T-helper 9 cell (primary cell): ENCODE measurements around the gene ATG7.
"Not testable (repeated sequence)": the region's sequence is repeated elsewhere in the genome, so short reads cannot be mapped to it uniquely, and the experiment has no call there.

Experiments
- DNase-seq: peaks from one replicate; pipeline ENCODE4 v3.0.0-alpha.2; 2020

ATG7 gene

GRCh38 chr3:11558918-11559815 is 287.0 kb downstream of the ATG7 start:
- no peak for DNase-seq

DNA sequence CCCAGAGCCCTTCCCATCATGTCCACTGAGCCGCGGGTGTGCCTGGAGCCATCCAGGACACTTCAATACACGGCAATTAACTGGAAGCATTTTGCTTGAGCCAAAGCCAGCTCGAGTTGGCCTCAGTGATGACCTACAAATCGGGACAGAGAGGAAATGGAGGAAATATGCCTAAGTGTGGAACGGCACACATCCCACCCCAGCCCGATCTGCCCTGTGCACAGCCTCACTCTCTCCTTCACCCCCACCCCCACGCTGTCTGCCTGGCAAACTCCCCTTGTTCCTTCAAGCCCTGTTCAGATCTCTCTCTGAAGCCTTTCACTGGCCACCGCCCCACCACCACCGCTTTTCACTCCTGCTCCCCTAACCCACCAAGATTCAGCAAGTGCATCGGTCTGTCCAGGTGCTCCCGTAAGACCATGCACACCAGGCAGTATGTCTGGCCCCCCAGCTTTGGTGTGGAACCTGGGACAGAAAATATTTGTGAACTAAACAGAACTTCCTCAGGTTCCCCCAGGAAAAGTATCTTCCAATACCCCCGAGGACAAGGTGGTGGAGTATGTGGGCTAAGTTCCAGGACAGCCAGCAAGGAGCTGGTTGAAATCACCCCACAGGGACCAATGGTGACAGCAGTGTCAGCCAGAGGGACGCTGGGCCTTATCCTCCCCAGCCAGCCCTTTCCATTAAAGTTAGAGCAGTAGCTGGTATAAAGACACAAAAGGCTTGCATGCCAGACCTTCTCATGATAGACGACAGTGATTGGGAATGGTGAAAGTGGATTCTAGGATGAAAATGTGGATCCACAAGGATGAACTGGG is 287.8 kb downstream of the ATG7 start:
- no peak for DNase-seq

- no peak for DNase-seq
These were observed 288.5 kb downstream of the ATG7 start for GRCh38 chr3:11560746-11561145.

DNA sequence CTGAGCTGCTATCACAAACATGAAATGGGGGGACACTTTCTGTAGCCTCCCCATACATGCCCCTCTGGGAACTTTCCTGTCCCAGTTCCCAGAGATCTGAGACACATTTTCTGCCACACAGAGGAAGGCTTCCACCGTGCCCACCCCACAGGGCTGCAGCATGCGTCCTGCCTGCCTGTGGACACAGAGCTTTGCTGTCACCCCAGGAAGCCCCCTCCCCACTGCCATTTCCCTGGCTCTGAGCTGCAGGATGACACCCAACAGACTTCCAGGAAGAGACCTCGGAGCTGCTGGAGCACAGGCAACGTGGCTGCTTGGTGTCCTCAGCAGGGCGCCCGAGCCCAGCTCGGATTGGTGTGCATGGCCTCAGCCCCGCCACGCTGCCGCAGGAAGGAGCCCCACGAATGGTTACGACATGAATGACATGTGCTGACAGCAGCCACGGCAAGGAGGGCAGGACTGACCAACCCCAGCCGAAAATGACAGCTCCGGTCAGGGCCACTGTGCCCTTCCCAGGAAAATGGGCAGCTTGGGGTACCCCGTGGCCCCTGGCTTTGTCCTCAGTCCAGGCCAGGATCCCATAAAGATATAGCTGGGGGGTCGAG is 290.2 kb downstream of the ATG7 start:
- DNase-seq = no peak

GRCh38 chr3:11563159-11563864 is 291.1 kb downstream of the ATG7 start:
- DNase-seq = no peak

GRCh38 chr3:11563865-11564185 is 291.6 kb downstream of the ATG7 start:
- no peak for DNase-seq

- no peak for DNase-seq
These were observed 292.4 kb downstream of the ATG7 start for GRCh38 chr3:11564577-11565001.

DNA sequence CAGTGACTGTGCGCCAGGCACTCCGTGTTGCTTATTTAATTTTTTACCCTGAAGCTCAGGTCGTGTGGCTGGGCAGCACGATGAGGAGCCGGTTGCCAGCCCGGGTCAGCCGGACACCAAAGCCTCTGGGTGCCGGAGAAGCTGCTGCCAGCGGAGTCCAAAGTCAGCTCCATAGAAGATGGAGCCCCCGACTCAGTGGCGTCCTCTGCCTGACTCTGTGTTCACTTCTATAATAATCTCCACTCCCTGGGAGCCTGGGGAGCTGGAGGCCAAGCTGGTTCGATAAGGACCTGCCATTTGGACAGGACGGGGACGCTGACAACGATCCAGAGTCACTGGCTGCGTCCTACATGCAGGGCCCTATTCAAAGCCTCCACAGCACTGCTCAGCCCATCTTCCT is 292.9 kb downstream of the ATG7 start:
- no peak for DNase-seq

GRCh38 chr3:11565492-11565891 is 293.3 kb downstream of the ATG7 start:
- DNase-seq = no peak

GRCh38 chr3:11565932-11566331 is 293.7 kb downstream of the ATG7 start:
- DNase-seq = no peak

- DNase-seq = no peak
These were observed 294.3 kb downstream of the ATG7 start for GRCh38 chr3:11566478-11566877.

GRCh38 chr3:11566916-11567315 is 294.7 kb downstream of the ATG7 start:
- DNase-seq = no peak

GRCh38 chr3:11567516-11568467 is 295.6 kb downstream of the ATG7 start:
- no peak for DNase-seq

DNA sequence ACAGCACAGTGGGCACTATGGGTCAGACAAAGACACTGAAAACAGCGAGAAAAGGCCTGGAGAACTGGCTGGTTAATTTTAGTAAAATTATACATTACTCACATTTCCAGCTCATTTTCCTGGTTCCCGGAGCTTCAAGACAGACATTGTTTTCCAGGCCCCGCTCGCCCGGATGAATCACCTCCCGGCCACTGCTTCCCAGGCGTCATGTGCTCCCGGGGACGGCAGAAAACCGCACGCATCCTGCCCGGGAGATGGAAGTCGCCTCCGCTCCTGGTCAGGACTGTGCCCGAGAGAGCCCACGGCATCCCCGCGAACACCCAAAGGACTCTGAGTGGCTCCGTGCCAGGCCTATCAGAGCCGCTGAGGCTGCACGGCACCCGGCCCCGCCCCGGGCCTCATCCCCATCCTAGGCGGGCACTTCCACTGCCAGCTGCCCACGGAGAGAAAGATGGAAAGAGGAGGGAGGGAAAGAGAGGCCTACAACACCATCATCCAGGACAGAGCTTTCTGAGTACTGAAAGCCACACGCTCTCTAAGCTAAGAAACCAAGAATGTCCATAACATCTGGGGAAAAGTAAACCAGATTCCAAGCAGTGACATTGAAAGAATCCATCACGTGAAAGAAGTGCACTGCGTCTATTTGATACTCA is 296.4 kb downstream of the ATG7 start:
- no peak for DNase-seq

DNA sequence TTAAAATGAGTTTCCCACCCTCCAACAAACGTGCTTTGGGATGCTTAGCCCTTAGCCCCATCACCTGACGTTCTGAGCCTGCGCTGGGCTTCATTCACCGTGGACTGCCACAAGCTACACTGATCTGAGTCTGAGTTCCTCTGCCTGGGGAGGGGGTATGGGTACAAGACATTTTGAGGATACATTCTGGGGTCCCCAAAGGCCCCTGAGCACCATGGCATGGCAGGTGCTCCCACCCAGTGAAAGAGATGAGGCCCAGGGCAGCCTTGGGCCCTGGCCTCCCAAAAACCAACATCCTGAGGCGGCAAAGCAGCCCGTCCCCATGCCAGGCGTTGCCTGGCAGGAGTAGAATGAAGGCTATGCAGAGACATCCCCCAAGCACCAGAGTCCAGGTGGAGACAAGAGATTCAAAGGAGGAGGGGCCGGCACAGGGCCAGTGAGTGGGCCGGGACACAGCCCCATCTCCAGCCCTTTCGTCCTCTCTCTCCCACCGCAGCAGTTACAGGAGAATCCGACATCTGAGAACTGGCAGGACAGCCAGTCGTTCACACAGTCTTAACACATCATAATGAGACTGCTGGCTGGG is 297.1 kb downstream of the ATG7 start:
- DNase-seq = no peak

GRCh38 chr3:11570251-11570650 is 298.1 kb downstream of the ATG7 start:
- no peak for DNase-seq

DNA sequence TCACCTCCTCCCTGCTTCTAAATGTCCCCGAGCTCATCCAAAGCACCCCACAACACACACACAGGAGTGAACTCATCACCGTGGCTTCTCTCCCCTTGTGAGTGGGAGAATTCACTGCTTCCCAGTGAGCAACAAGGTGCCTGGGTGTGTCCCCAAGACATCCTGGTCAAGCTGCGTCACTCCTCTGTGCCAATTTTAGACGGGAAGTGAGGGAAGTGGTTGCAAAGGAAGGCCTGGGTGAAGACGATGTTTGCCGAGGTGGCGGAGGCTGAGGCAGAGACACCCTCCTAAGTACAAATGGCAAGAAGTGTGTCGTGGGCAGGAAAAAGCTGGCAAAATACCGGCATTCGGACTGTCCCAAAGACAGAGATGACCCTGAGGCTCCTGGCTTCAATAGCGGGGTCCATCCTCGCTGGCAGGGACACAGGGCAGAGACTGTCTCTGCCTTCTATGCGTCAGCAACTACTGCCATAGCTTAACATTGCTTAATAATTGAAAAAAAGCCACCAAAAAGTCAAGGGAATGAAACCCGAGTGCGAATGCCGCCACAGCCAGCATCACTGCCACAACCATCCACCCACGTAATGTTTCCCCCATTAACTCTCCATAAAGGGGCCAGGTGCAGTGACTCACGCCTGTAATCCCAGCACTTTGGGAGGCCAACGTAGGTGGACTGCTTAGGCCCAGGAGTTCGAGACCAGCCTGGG is 298.7 kb downstream of the ATG7 start:
- no peak for DNase-seq

GRCh38 chr3:11572660-11573059 is 300.5 kb downstream of the ATG7 start:
- DNase-seq = not testable (repeated sequence)

- DNase-seq = no peak
These were observed 302.9 kb downstream of the ATG7 start for GRCh38 chr3:11574981-11575669.

DNA sequence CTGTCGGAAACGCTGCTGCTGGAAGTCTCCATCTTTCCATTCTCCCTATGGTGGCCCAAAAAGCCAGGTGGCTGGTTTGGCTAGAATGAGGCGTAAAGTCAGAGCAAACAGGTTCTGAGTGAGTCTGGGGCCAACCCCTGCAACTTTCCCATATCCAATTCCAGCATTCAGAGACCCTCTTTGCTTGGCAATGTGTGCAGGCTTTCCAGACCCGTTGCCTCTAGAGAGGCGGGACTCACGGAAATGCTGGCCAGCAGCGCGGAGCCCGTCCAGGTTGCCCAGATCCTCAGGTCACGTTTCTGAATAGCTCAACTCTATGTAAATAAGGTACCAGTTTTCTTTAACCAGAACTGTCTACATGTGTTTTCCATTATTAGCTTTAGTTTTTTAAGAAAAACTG is 303.5 kb downstream of the ATG7 start:
- no peak for DNase-seq
